ENCODE results near the gene GALNT2. TPM values are rescaled to one million over a fixed set of nuclear protein-coding genes. Genes with fewer than 3 reads are reported as not detected.

The GALNT2 gene
- total and polyA plus RNA-seq, 7 donors, result 8.4 to 43.8 (median 37.1) TPM

GRCh38 chr1:230044729-230045128, 22.3 kb upstream of the GALNT2 start:
- intact Hi-C loops (cut with DNase I), result no loop called here
- no peaks in the 10 kb centered on the region for H3K27me3 ChIP-seq
- H3K4me1 ChIP-seq, result no peaks in the 10 kb centered on the region
- H3K27ac ChIP-seq, result no peak overlapping the region
- DNase-seq, result no peak
- no peaks in the 10 kb centered on the region for H3K9me3 ChIP-seq
- WGBS, 2 donors, result 93 to 94% methylated on average over 7 of the region's 7 CpGs
- H3K36me3 ChIP-seq, result no peaks in the 10 kb centered on the region
- TF ChIP-seq POLR2AphosphoS5 (IDR thresholded peaks at IDR 0.05) (no peak), CTCF (IDR thresholded peaks at IDR 0.05) (no peak), POLR2A (IDR thresholded peaks at IDR 0.05) (no peak), EP300 (IDR thresholded peaks at IDR 0.05) (no peak)
- H3K4me3 ChIP-seq, result no peak overlapping the region

- intact Hi-C loops (cut with DNase I), result no loop called here
- Histone ChIP-seq H3K27me3 (no peaks in the 10 kb centered on the region), H3K9me3 (no peaks in the 10 kb centered on the region), H3K4me1 (no peaks in the 10 kb centered on the region), H3K4me3 (no peak overlapping the region), H3K27ac (no peak overlapping the region), H3K36me3 (no peaks in the 10 kb centered on the region)
- WGBS, 2 donors, result 64 to 80% methylated on average over 10 of the region's 10 CpGs
- no peak for DNase-seq
- no peak for TF ChIP-seq CTCF (IDR thresholded peaks at IDR 0.05)
- no peak for TF ChIP-seq POLR2AphosphoS5 (IDR thresholded peaks at IDR 0.05)
- TF ChIP-seq POLR2A (IDR thresholded peaks at IDR 0.05), result no peak
- TF ChIP-seq EP300 (IDR thresholded peaks at IDR 0.05), result no peak
Observed at GRCh38 chr1:230047114-230047865, 19.7 kb upstream of the GALNT2 start.

- no peak overlapping the region for H3K27ac ChIP-seq
- intact Hi-C loops (cut with DNase I), result no loop called here
- 92 to 93% methylated on average over 2 of the region's 2 CpGs for WGBS, 2 donors
- DNase-seq, result no peak
- TF ChIP-seq POLR2AphosphoS5 (IDR thresholded peaks at IDR 0.05) (no peak), CTCF (IDR thresholded peaks at IDR 0.05) (no peak), EP300 (IDR thresholded peaks at IDR 0.05) (no peak), POLR2A (IDR thresholded peaks at IDR 0.05) (no peak)
- H3K27me3 ChIP-seq, result no peaks in the 10 kb centered on the region
- H3K9me3 ChIP-seq, result no peaks in the 10 kb centered on the region
- no peaks in the 10 kb centered on the region for H3K4me1 ChIP-seq
- no peak overlapping the region for H3K4me3 ChIP-seq
- no peaks in the 10 kb centered on the region for H3K36me3 ChIP-seq
Observed at GRCh38 chr1:230048322-230048721, 18.7 kb upstream of the GALNT2 start.

- Histone ChIP-seq H3K27me3 (no peaks in the 10 kb centered on the region), H3K4me1 (no peaks in the 10 kb centered on the region), H3K36me3 (no peaks in the 10 kb centered on the region), H3K4me3 (no peak overlapping the region), H3K9me3 (no peaks in the 10 kb centered on the region), H3K27ac (no peak overlapping the region)
- no peak for DNase-seq
- 80 to 93% methylated on average over 1 of the region's 1 CpG for WGBS, 2 donors
- TF ChIP-seq POLR2A (IDR thresholded peaks at IDR 0.05) (no peak), CTCF (IDR thresholded peaks at IDR 0.05) (no peak), POLR2AphosphoS5 (IDR thresholded peaks at IDR 0.05) (no peak), EP300 (IDR thresholded peaks at IDR 0.05) (no peak)
- intact Hi-C loops (cut with DNase I), result no loop called here
Observed at GRCh38 chr1:230048922-230049321, 18.1 kb upstream of the GALNT2 start.

GRCh38 chr1:230049731-230050130, 17.3 kb upstream of the GALNT2 start:
- H3K9me3 ChIP-seq, result no peaks in the 10 kb centered on the region
- no peaks in the 10 kb centered on the region for H3K4me1 ChIP-seq
- no peak overlapping the region for H3K27ac ChIP-seq
- intact Hi-C loops (cut with DNase I), result no loop called here
- no peaks in the 10 kb centered on the region for H3K36me3 ChIP-seq
- TF ChIP-seq POLR2A (IDR thresholded peaks at IDR 0.05) (no peak), EP300 (IDR thresholded peaks at IDR 0.05) (no peak), POLR2AphosphoS5 (IDR thresholded peaks at IDR 0.05) (no peak), CTCF (IDR thresholded peaks at IDR 0.05) (no peak)
- H3K27me3 ChIP-seq, result no peaks in the 10 kb centered on the region
- 86 to 92% methylated on average over 2 of the region's 2 CpGs for WGBS, 2 donors
- no peak overlapping the region for H3K4me3 ChIP-seq
- DNase-seq, result no peak
